Measurements from ENCODE around the gene NRXN3. TPM values are rescaled to one million over a fixed set of nuclear protein-coding genes. Genes with fewer than 3 reads are reported as not detected.
"Not testable (repeated sequence)": the region's sequence is repeated elsewhere in the genome, so short reads cannot be mapped to it uniquely, and the experiment has no call there.

The NRXN3 gene
- total RNA-seq, 2 experiments from 2014 or later: not detected

DNA sequence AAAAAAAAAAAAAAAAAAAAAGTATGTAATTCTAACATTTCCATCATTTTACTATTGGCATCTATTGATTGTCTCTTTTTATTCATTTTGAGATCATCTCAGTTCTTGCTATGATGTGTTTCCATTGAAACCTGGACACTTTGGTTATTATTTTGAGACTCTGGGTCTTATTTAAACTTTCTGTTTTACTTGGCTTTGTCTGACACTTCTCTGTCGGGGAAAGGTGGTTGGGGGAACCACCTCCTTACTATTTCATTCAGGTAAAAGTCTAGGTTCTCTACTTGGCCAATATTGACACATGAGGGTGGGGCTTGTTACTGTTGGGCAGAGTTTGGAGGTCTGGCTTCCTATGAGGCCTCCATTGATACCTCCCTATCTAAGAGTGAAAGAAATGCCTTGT, 228.0 kb downstream of the NRXN3 start:
- ATAC-seq (no peak), DNase-seq (no peak)
- no peaks in the 10 kb centered on the region for H3K4me1 Mint-ChIP-seq
- CTCF ChIA-PET: no interaction called here
- H3K27ac Mint-ChIP-seq: no peak overlapping the region
- no peaks in the 10 kb centered on the region for H3K27me3 Mint-ChIP-seq
- H3K36me3 Mint-ChIP-seq: no peaks in the 10 kb centered on the region
- H3K9me3 Mint-ChIP-seq (ENCODE audit: low read depth): no peaks in the 10 kb centered on the region
- H3K4me3 Mint-ChIP-seq: no peak overlapping the region

DNA sequence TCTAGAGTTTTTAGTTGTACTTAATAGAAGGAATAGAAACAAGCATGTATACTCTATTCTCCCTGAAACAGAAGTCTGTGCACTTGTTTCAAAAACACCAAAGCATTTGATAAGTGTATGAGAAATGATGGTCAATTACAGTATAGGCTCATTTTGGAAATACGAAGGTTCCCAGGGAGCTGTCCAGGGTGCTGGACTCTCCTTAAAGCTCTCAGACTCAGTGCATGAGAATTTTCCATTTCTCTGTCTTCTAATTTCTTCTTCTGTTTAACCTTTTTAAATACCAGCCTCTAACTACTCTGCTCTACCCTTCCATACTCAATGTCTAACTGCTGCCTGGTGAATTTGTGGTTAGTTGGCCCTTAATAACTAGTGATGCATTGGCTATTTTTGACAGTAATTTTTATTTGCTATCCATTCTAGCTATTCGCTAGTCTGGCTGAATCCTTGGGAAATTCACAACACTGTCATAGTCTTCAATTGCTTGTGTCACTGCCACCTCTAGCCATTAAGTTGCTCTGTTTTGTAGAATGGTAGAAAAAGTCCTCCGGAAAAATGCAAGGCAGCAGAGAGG, 229.2 kb downstream of the NRXN3 start:
- no peak for DNase-seq
- Mint-ChIP-seq H3K4me3 (no peak overlapping the region), H3K4me1 (no peaks in the 10 kb centered on the region), H3K9me3 (ENCODE audit: low read depth) (no peaks in the 10 kb centered on the region), H3K36me3 (no peaks in the 10 kb centered on the region), H3K27ac (no peak overlapping the region), H3K27me3 (no peaks in the 10 kb centered on the region)
- no peak for ATAC-seq
- CTCF ChIA-PET: no interaction called here

DNA sequence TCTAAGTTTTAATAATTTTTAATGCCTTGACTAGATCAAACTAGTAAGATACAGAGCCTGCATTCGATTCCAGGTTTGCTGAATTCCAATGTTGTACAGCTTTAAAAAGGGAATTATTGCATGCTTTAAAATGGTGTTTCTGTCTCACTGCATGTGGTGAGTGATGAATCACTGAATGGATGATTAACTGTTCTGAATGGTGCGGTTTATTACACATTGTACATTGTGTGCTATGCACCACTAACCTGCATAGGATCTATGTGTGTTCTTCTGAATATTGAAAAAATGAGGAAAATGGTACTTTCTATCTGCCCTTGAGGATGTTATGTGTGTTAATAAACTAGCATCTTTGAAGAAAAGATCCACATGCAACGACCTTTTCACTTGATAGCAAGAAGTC, 231.7 kb downstream of the NRXN3 start:
- Mint-ChIP-seq H3K4me3 (no peak overlapping the region), H3K9me3 (ENCODE audit: low read depth) (no peaks in the 10 kb centered on the region), H3K4me1 (no peaks in the 10 kb centered on the region), H3K27ac (no peak overlapping the region), H3K27me3 (no peaks in the 10 kb centered on the region), H3K36me3 (no peaks in the 10 kb centered on the region)
- ATAC-seq: no peak
- DNase-seq: no peak
- CTCF ChIA-PET: no interaction called here

DNA sequence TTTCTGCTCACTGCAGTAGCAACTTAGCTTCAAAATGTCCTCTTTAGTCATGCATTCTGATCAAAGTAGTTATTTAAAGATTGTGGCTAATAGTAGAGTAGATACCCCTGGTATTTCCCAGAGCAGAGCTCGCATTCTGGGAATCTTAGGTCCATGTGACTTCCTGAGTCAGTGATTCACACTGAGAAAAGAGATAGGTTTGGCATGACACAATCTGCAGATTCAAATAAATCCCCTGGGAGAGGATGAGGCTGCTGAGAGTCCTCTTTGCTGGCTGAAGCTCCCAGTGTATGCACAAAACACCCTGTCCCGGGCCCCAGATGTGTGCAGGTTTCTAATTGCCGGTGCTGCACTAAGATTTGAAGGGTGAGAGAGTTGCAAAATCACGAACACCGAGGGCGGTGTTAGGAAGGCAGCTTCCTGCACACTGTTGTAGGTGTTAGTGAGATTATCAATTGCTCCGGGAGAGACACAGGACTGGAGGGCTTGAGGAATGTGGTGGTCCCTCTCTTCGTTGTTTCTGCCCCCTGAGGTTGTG, 233.2 kb downstream of the NRXN3 start:
- DNase-seq: no peak
- no peak for ATAC-seq
- H3K27me3 Mint-ChIP-seq: no peaks in the 10 kb centered on the region
- H3K4me3 Mint-ChIP-seq: no peak overlapping the region
- no peak overlapping the region for H3K27ac Mint-ChIP-seq
- no peaks in the 10 kb centered on the region for H3K4me1 Mint-ChIP-seq
- no peaks in the 10 kb centered on the region for H3K36me3 Mint-ChIP-seq
- H3K9me3 Mint-ChIP-seq (ENCODE audit: low read depth): no peaks in the 10 kb centered on the region
- CTCF ChIA-PET: no interaction called here

DNA sequence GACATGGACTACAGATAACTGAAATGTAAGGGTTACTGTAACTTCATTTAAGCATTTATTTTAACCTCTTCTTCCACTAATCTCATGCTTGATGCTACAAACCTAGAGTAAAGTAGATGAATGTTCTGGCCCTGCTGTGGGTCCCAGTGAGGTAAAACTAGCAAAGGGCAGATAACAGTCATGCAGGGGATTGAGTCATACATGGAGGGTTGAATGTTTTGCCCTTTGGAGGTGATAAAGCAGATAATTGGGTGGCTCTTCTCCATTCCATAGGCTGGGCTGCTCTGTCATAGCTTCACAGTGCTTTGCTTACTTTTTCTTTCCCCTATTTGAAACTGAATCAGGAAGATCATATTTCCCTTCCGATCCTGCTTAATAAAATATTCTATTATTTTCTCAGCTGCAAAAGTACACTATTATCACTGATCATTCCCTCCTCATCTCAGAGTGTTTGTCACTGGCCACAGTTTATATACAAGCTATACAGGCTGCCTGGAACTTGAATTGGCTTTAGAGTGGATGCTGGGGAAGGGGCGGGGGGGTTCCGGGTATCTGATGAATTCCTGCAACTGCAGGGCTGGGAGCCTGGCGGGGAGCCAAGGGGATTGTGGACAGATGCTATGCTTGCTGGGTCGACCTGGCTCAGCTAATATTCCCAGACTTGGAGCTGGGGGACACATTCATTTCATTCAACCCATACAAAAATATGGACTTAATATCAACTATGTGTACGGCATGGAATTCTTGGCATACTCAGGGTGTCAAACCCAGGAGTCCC, 235.1 kb downstream of the NRXN3 start:
- H3K36me3 Mint-ChIP-seq: no peaks in the 10 kb centered on the region
- CTCF ChIA-PET: no interaction called here
- no peak overlapping the region for H3K4me3 Mint-ChIP-seq

DNA sequence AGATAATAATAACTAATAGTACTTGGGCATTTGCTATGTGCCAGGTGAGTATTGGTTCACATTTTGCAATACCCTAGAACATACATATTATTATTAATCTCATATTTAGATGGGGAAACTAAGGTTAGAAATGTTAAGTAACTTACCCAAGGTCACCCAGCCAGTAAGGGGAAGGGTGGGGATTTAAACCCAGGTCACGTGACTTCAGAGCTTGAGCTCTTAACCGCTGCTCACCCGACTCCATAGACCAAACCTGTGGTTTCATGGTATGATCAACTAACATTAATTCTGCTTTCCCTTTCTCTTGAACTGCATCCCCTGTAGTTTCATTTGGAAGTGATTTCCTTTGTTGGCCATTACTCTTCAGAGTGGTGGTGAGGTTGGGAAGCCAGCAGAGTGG, 242.3 kb downstream of the NRXN3 start:
- H3K9me3 Mint-ChIP-seq (ENCODE audit: low read depth): no peaks in the 10 kb centered on the region
- no peak overlapping the region for H3K4me3 Mint-ChIP-seq
- no peak for ATAC-seq
- no peak for DNase-seq
- no peaks in the 10 kb centered on the region for H3K36me3 Mint-ChIP-seq
- CTCF ChIA-PET: no interaction called here
- H3K27me3 Mint-ChIP-seq: no peaks in the 10 kb centered on the region
- H3K4me1 Mint-ChIP-seq: no peaks in the 10 kb centered on the region
- no peak overlapping the region for H3K27ac Mint-ChIP-seq

More for the DNA sequence above, 235.1 kb downstream of the NRXN3 start:
- Mint-ChIP-seq H3K27me3 (no peaks in the 10 kb centered on the region), H3K4me1 (no peaks in the 10 kb centered on the region), H3K9me3 (ENCODE audit: low read depth) (no peaks in the 10 kb centered on the region), H3K27ac (no peak overlapping the region)
- DNase-seq: no peak
- no peak for ATAC-seq

DNA sequence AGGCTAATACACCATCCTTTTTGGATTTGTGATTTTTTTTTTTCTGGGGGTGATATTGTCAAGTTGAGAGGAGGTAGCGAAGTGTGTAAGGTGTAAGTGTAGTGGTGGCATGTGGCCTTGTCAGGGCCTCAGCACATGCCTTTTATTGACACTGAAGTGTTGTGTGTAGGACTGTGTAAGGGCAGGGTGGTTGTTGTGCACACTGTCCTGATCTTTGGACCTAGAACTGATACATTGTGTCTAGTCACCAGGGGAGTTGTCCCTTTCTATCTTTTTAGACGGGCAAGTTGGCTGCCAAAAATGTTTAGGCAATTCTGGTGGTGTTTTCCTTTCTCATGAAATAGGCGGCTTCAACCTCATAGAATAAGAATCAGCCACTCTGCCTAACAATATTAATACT, 244.0 kb downstream of the NRXN3 start:
- H3K27me3 Mint-ChIP-seq: no peaks in the 10 kb centered on the region
- H3K4me3 Mint-ChIP-seq: no peak overlapping the region
- H3K9me3 Mint-ChIP-seq (ENCODE audit: low read depth): no peaks in the 10 kb centered on the region
- DNase-seq: no peak
- ATAC-seq: no peak
- H3K27ac Mint-ChIP-seq: no peak overlapping the region
- H3K36me3 Mint-ChIP-seq: no peaks in the 10 kb centered on the region
- CTCF ChIA-PET: no interaction called here
- no peaks in the 10 kb centered on the region for H3K4me1 Mint-ChIP-seq

DNA sequence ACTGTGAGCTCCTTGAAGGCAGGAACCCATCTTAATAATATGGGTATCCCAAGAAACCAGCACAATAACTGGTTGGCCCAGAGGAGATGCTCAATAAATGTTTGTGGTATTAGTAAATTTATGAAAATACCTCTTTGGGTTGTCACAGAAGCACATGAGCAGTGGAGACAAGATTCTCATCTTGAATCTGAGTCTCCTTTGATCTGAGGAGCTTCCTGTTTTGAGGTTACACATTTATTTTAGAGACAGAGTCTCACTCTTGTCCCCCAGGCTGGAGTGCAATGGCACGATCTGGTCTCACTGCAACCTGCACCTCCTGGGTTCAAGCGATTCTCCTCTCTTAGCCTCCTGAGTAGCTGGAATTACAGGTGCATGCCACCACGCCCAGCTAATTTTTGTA, 247.4 kb downstream of the NRXN3 start:
- no peak for ATAC-seq
- Mint-ChIP-seq H3K9me3 (ENCODE audit: low read depth) (no peaks in the 10 kb centered on the region), H3K4me1 (no peaks in the 10 kb centered on the region), H3K36me3 (no peaks in the 10 kb centered on the region), H3K27me3 (no peaks in the 10 kb centered on the region), H3K4me3 (no peak overlapping the region), H3K27ac (no peak overlapping the region)
- CTCF ChIA-PET: no interaction called here
- no peak for DNase-seq

DNA sequence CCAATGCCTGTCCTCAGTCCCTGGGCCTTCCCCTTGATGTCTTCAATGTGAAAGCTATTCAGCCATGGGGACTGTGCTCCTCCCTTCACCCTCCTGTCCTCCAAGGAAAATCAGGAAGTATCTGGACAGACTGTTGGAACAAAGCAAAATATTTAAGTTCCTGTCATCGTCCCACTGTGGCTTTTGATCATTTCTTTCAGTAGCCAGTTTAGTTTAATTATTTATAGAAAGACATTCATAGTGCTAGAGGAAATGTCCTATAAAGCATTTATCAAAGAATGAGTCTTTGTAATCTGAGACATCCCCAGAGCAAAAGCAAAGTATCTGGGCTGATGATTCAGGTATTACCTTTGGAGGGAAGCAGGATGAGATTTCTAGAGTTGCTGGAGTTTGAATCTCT, 254.1 kb downstream of the NRXN3 start:
- no peak overlapping the region for H3K27ac Mint-ChIP-seq

DNA sequence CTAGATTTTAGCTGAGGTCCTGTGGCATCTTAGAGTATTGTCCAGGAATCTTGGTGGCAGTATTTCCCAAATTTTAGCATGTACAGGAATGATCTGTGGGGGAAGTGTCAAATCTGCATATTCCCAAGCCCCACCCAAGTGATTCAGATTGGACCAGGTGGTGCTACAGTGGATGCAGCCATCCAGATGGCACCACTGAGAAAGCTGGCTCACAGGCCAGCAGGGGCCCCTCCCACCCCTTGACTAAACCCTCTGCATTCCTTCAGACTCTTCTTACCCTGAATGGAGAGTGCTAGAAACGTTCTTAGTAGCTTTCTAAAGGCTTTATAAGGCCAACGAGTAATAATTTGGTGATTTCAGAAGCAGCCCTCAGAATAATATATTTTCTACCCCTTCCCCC, 255.2 kb downstream of the NRXN3 start:
- H3K9me3 Mint-ChIP-seq (ENCODE audit: low read depth): no peaks in the 10 kb centered on the region
- peaks cover 2% of the 10 kb centered on the region for H3K27me3 Mint-ChIP-seq
- no peak overlapping the region for H3K4me3 Mint-ChIP-seq
- ATAC-seq (no peak), DNase-seq (no peak)
- CTCF ChIA-PET: no interaction called here
- H3K4me1 Mint-ChIP-seq: peaks cover 7% of the 10 kb centered on the region
- no peak overlapping the region for H3K27ac Mint-ChIP-seq
- H3K36me3 Mint-ChIP-seq: no peaks in the 10 kb centered on the region

More for the DNA sequence above, 254.1 kb downstream of the NRXN3 start:
- CTCF ChIA-PET: no interaction called here
- ATAC-seq (no peak), DNase-seq (no peak)
- no peaks in the 10 kb centered on the region for H3K36me3 Mint-ChIP-seq
- no peaks in the 10 kb centered on the region for H3K9me3 Mint-ChIP-seq (ENCODE audit: low read depth)
- peaks cover 2% of the 10 kb centered on the region for H3K27me3 Mint-ChIP-seq
- peaks cover 7% of the 10 kb centered on the region for H3K4me1 Mint-ChIP-seq
- no peak overlapping the region for H3K4me3 Mint-ChIP-seq

DNA sequence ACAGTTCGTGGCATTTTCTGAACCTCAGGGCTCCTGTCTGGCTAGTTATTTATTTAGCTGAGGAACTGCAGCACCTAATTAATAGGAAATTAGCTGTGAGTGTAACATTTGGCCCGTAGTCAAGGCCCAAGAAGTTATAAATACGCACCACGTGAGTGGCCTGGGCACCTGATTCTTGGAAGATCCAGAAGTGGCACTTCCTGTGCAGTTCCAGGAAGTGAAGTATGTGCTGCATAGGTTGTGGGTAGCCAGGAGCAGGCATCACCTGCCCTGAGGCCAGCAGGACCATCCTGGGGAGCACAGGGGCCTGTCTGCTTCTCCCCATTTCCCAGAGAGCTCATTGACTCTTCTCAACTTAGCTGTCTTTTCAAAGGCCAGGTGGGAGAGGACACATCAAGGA, 255.6 kb downstream of the NRXN3 start:
- Mint-ChIP-seq H3K4me1 (peaks cover 7% of the 10 kb centered on the region), H3K27me3 (peaks cover 2% of the 10 kb centered on the region), H3K36me3 (no peaks in the 10 kb centered on the region), H3K9me3 (ENCODE audit: low read depth) (no peaks in the 10 kb centered on the region), H3K4me3 (no peak overlapping the region), H3K27ac (no peak overlapping the region)
- CTCF ChIA-PET: no interaction called here
- ATAC-seq (no peak), DNase-seq (no peak)

DNA sequence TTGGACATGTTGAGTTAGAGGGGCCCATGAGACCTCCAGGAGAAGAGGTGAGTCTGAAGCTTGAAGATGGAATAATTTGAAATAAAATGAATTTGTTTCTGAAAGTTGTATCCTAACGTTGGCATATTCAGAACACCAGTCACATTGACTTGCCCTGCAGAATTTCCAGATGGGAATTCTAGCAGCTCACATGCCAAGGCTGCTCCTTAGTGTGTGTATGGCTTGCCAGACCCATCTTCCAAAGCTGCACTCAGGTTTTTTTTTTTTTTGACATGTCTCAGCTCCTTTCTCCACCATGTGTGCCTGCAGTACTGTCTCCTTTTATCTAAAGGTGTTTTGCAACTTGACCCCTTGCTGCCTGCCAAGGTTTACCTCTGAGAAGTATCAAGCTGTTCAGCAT, 261.9 kb downstream of the NRXN3 start:
- ATAC-seq: no peak
- no peak overlapping the region for H3K4me3 Mint-ChIP-seq
- H3K27ac Mint-ChIP-seq: no peak overlapping the region
- H3K27me3 Mint-ChIP-seq: no peaks in the 10 kb centered on the region
- no peaks in the 10 kb centered on the region for H3K36me3 Mint-ChIP-seq
- DNase-seq: no peak
- no peaks in the 10 kb centered on the region for H3K4me1 Mint-ChIP-seq
- no peaks in the 10 kb centered on the region for H3K9me3 Mint-ChIP-seq (ENCODE audit: low read depth)
- CTCF ChIA-PET: no interaction called here

DNA sequence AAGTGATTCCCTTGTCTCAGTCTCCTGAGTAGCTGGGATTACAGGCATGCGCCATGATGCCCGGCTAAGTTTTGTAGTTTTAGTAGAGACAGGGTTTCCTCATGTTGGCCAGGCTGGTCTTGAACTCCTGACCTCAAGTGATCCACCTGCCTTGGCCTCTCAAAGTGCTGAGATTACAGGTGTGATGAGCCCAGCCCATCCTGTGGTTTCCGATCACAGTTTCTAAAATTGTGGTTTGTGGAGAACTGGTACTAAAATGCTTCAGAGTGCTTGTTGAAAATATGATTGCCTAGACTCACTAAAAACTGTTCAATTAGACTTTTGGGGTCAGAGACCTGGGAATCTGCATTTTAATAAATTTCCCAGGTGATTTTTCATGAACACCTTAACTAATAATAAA, 267.3 kb downstream of the NRXN3 start:
- H3K4me1 Mint-ChIP-seq; H3K27me3 Mint-ChIP-seq; H3K27ac Mint-ChIP-seq; DNase-seq; ATAC-seq; H3K36me3 Mint-ChIP-seq; H3K9me3 Mint-ChIP-seq (ENCODE audit: low read depth); CTCF ChIA-PET; H3K4me3 Mint-ChIP-seq: not testable (repeated sequence)

DNA sequence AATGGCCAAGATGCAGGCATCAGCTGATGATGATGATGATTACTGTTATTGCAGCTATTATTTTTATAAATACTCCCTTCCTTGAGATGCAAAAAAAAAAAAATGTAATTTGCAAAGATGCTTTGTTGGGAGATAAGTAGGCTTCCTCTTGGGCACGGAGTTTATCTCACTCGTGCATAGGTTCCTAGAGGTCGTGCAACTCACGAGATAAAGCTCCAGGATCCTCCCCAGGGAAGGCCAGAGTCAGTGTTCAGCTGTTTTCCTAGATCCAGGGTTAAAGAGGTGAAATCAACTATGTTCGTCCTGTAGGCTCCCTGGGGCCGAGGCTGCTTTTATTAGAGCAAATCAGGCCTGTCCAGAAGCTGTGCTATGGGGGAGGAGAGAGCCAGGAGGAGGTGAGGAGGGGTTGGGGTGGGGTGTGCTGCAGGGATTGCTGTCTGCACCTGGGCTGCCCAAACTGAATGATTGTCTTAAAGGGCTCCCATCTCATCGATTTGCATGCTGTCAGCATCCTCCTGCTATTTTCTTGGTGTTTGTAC, 270.3 kb downstream of the NRXN3 start:
- CTCF ChIA-PET: interaction anchor here (2.0 kb wide), 1 partner anchor 8 kb away, joined by 5 read pairs; no protein-coding TSS in a partner anchor
- H3K4me1 Mint-ChIP-seq: no peaks in the 10 kb centered on the region
- no peaks in the 10 kb centered on the region for H3K9me3 Mint-ChIP-seq (ENCODE audit: low read depth)
- H3K36me3 Mint-ChIP-seq: no peaks in the 10 kb centered on the region
- no peak overlapping the region for H3K4me3 Mint-ChIP-seq
- no peaks in the 10 kb centered on the region for H3K27me3 Mint-ChIP-seq
- DNase-seq (no peak), ATAC-seq (no peak)
- no peak overlapping the region for H3K27ac Mint-ChIP-seq

Measured in activated CD8-positive, alpha-beta memory T cell treated with anti-CD3 and anti-CD28 coated beads, Interleukin-2, amount 10 ng/mL, durations not matched to agents 7 days and 5 days (primary cell).